HG03108 (cell line): ENCODE measurements around the gene ZNF574.

Source experiments
- ATAC-seq: cut with Tn5 transposase; IDR thresholded peaks from one replicate; pipeline ENCODE4 v1.9.1; 2021; ENCODE audit warnings: moderate library complexity; ENCODE audit not compliant: unreplicated experiment

ZNF574 gene

DNA sequence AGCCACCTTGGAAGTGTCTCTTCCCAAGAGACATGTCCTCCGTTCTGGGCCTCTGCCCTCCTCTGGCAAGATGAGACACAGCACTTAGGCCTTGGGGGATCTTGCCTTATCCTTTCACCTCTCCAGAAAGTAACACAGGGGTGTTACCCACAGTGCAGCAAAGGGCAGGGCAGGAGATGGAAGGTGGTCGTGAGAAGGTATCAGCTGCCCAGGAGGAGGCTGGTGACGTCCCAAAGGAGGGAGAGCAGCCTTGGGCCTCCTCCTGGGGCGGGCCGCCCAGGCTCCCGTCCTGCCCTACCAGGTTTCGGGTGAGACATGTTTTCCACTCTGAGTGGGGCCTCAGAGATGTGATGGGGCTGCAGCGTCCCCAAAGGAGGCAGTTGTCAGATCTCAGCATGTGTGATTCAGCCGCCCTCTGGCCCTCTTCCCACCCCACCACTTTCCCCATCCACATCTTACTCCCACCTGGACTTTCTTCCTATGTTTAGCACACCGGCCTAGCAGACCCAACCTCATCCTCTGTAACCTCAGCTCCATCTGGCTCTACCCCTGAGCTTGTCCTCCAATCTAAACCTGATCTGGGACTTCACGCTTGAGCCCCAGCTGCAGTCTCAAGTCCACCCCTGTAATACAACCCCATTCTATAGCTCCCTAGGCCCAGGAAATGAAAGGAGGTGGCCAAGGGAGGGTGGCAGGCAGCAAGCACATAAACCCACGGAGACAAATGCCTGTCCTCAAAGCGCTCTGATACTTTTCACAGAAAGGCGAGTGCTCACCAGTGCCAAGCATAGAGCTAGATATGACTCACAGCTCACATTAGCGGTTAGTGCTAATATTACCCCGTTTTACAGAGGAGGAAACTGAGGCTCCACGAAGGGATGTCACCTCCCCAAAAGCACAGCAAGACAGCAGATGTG lies 47.0 kb downstream of the ZNF574 start:
- no peak for ATAC-seq

GRCh38 chr19:42123765-42124164 lies 47.8 kb downstream of the ZNF574 start:
- ATAC-seq: no peak

GRCh38 chr19:42124386-42124901 lies 48.5 kb downstream of the ZNF574 start:
- no peak for ATAC-seq

DNA sequence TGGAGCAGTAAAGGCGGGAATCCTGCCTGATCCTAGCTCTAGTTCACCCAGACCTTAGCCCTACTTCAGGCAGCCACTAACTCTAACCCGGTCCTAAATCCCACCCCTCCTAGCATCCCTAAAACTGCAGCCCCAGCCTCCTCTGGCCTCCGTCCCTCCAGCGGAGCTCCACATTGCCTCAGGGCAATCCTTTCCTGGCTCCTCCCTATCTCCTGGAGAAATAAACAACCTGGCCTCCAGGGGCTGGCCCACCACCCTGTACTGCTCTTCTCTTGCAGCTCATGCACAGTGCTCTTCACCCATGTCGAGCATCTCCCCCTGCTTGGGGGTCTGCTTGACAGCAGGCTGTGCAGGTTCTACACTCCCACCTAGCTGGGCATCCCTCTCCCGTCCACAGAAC lies 49.6 kb downstream of the ZNF574 start:
- no peak for ATAC-seq

- no peak for ATAC-seq
Observed at GRCh38 chr19:42126574-42126973, 50.6 kb downstream of the ZNF574 start.

DNA sequence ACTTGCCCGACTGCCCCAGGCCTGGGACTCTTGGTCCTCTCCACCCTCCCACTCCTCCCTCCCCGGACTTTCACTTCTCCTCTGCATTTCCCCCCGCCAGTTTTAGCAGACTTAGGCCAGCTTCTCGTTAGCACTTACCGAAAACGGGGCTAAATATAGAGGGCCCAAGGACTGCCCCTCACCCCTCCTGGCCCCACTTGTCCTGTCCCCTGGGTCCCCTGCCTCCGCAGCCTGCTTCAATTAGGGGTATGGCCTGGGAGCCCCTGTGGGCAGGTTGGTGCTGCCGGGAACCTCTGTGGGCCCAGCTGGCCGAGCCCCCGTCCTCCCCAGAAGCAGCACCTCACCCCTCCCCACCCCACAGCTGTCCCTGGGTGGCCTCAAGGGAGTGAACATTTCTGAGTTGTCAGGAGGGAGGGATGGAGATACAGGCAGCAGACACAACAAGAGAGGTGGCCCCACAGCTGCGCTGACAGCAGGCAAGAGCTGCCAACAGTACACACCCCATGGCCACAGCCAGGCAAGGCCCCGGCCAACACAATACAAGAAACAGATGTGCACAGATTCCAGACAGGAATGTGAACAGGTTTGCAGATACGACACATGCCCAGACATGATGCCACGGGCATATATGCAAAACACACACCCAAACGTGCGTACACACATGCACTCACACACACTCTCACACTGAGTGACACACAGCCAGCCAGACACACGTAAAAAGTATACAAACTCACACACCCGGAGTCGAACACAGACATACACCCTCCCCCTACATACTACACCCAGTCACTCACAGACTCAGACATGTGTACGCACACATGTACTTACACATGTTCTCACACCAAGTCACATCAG lies 53.7 kb downstream of the ZNF574 start:
- ATAC-seq: peak; percentile 48

GRCh38 chr19:42130254-42130573 lies 54.2 kb downstream of the ZNF574 start:
- ATAC-seq: no peak
